ENCODE data around the gene DOK7.
A peak's percentile ranks its signal among the peaks of the same experiment; 100 is the strongest.
"Not testable (repeated sequence)": the region's sequence is repeated elsewhere in the genome, so short reads cannot be mapped to it uniquely, and the experiment has no call there.

Gene DOK7

GRCh38 chr4:3442959-3443749 is 20.0 kb upstream of the DOK7 start:
- peak; percentile 58 for DNase-seq (ENCODE audit: low spot score)

GRCh38 chr4:3443750-3444309 is 19.3 kb upstream of the DOK7 start:
- no peak for DNase-seq (ENCODE audit: low spot score)

GRCh38 chr4:3444351-3445110 is 18.6 kb upstream of the DOK7 start:
- no peak for DNase-seq (ENCODE audit: low spot score)

- DNase-seq (ENCODE audit: low spot score), result no peak
Observed at GRCh38 chr4:3445111-3445820, 17.8 kb upstream of the DOK7 start.

- DNase-seq (ENCODE audit: low spot score), result no peak
Observed at GRCh38 chr4:3445829-3446545, 17.1 kb upstream of the DOK7 start.

GRCh38 chr4:3446631-3447320 is 16.3 kb upstream of the DOK7 start:
- DNase-seq (ENCODE audit: low spot score), result no peak

GRCh38 chr4:3447431-3448395 is 15.4 kb upstream of the DOK7 start:
- no peak for DNase-seq (ENCODE audit: low spot score)

GRCh38 chr4:3449047-3449573 is 14.0 kb upstream of the DOK7 start:
- DNase-seq (ENCODE audit: low spot score), result no peak

GRCh38 chr4:3449574-3450534 is 13.3 kb upstream of the DOK7 start:
- no peak for DNase-seq (ENCODE audit: low spot score)

- no peak for DNase-seq (ENCODE audit: low spot score)
Observed at GRCh38 chr4:3450643-3451042, 12.5 kb upstream of the DOK7 start.

- DNase-seq (ENCODE audit: low spot score), result no peak
Observed at GRCh38 chr4:3451956-3452355, 11.2 kb upstream of the DOK7 start.

GRCh38 chr4:3452376-3452775 is 10.7 kb upstream of the DOK7 start:
- DNase-seq (ENCODE audit: low spot score), result no peak

- not testable (repeated sequence) for DNase-seq (ENCODE audit: low spot score)
Observed at GRCh38 chr4:3455596-3455995, 7.5 kb upstream of the DOK7 start.

- DNase-seq (ENCODE audit: low spot score), result no peak
Observed at GRCh38 chr4:3458371-3458770, 4.7 kb upstream of the DOK7 start.

GRCh38 chr4:3459156-3459555 is 4.0 kb upstream of the DOK7 start:
- not testable (repeated sequence) for DNase-seq (ENCODE audit: low spot score)

- DNase-seq (ENCODE audit: low spot score), result no peak
Observed at GRCh38 chr4:3460926-3461325, 2.2 kb upstream of the DOK7 start.

GRCh38 chr4:3461515-3462291 is 1.4 kb upstream of the DOK7 start:
- DNase-seq (ENCODE audit: low spot score), result peak; percentile 56

GRCh38 chr4:3462321-3462789 is 751 bp upstream of the DOK7 start:
- DNase-seq (ENCODE audit: low spot score), result no peak

Data from LoVo (cell line).